ENCODE results near the gene TBC1D22A. TPM values are rescaled to one million over a fixed set of nuclear protein-coding genes. Genes with fewer than 3 reads are reported as not detected.
A peak's percentile ranks its signal among the peaks of the same experiment; 100 is the strongest.
"Not testable (repeated sequence)": the region's sequence is repeated elsewhere in the genome, so short reads cannot be mapped to it uniquely, and the experiment has no call there.

TBC1D22A gene
- total RNA-seq, 3 donors from 2014 or later: 29.8 to 31.1 (median 29.9) TPM

- no peak for DNase-seq
- Mint-ChIP-seq H3K9me3 (no peaks in the 10 kb centered on the region), H3K4me1 (ENCODE audit: low read depth) (peaks cover 7% of the 10 kb centered on the region), H3K27me3 (ENCODE audit: low read depth) (no peaks in the 10 kb centered on the region), H3K4me3 (no peak overlapping the region), H3K36me3 (ENCODE audit: insufficient read depth) (peaks cover 10% of the 10 kb centered on the region)
- no peak for ATAC-seq
Measured at GRCh38 chr22:47105085-47105484, 342.6 kb downstream of the TBC1D22A start.

- Mint-ChIP-seq H3K4me3 (no peak overlapping the region), H3K4me1 (ENCODE audit: low read depth) (peaks cover 7% of the 10 kb centered on the region), H3K36me3 (ENCODE audit: insufficient read depth) (peaks cover 12% of the 10 kb centered on the region), H3K9me3 (no peaks in the 10 kb centered on the region), H3K27me3 (ENCODE audit: low read depth) (no peaks in the 10 kb centered on the region)
- ATAC-seq (no peak), DNase-seq (no peak)
Measured at GRCh38 chr22:47106806-47107205, 344.4 kb downstream of the TBC1D22A start.

- ATAC-seq (peak in 1 of 2 donors; percentile 52), DNase-seq (no peak)
- no peaks in the 10 kb centered on the region for H3K9me3 Mint-ChIP-seq
- H3K4me1 Mint-ChIP-seq (ENCODE audit: low read depth): peaks cover 7% of the 10 kb centered on the region
- H3K27me3 Mint-ChIP-seq (ENCODE audit: low read depth): no peaks in the 10 kb centered on the region
- H3K4me3 Mint-ChIP-seq: no peak overlapping the region
- peaks cover 12% of the 10 kb centered on the region for H3K36me3 Mint-ChIP-seq (ENCODE audit: insufficient read depth)
Measured at GRCh38 chr22:47107431-47107830, 345.0 kb downstream of the TBC1D22A start.

GRCh38 chr22:47110817-47111443, 348.5 kb downstream of the TBC1D22A start:
- Mint-ChIP-seq H3K9me3 (no peaks in the 10 kb centered on the region), H3K36me3 (ENCODE audit: insufficient read depth) (peaks cover 12% of the 10 kb centered on the region), H3K4me3 (no peak overlapping the region), H3K27me3 (ENCODE audit: low read depth) (no peaks in the 10 kb centered on the region), H3K4me1 (ENCODE audit: low read depth) (peaks cover 7% of the 10 kb centered on the region)
- DNase-seq (no peak), ATAC-seq (no peak)

GRCh38 chr22:47111626-47112581, 349.5 kb downstream of the TBC1D22A start:
- Mint-ChIP-seq H3K4me3 (no peak overlapping the region), H3K27me3 (ENCODE audit: low read depth) (no peaks in the 10 kb centered on the region), H3K9me3 (no peaks in the 10 kb centered on the region), H3K4me1 (ENCODE audit: low read depth) (peaks cover 5% of the 10 kb centered on the region), H3K36me3 (ENCODE audit: insufficient read depth) (peaks cover 13% of the 10 kb centered on the region)
- DNase-seq: no peak
- no peak for ATAC-seq

- no peaks in the 10 kb centered on the region for H3K4me1 Mint-ChIP-seq (ENCODE audit: low read depth)
- DNase-seq (no peak), ATAC-seq (no peak)
- H3K27me3 Mint-ChIP-seq (ENCODE audit: low read depth): no peaks in the 10 kb centered on the region
- peaks cover 16% of the 10 kb centered on the region for H3K36me3 Mint-ChIP-seq (ENCODE audit: insufficient read depth)
- H3K9me3 Mint-ChIP-seq: no peaks in the 10 kb centered on the region
- H3K4me3 Mint-ChIP-seq: no peak overlapping the region
Measured at GRCh38 chr22:47112582-47112965, 350.1 kb downstream of the TBC1D22A start.

- no peaks in the 10 kb centered on the region for H3K27me3 Mint-ChIP-seq (ENCODE audit: low read depth)
- H3K4me3 Mint-ChIP-seq: no peak overlapping the region
- H3K4me1 Mint-ChIP-seq (ENCODE audit: low read depth): no peaks in the 10 kb centered on the region
- no peak for ATAC-seq
- H3K9me3 Mint-ChIP-seq: no peaks in the 10 kb centered on the region
- peaks cover 16% of the 10 kb centered on the region for H3K36me3 Mint-ChIP-seq (ENCODE audit: insufficient read depth)
- DNase-seq: no peak
Measured at GRCh38 chr22:47112994-47113852, 350.8 kb downstream of the TBC1D22A start.

- DNase-seq (no peak), ATAC-seq (no peak)
- peaks cover 16% of the 10 kb centered on the region for H3K36me3 Mint-ChIP-seq (ENCODE audit: insufficient read depth)
- no peaks in the 10 kb centered on the region for H3K27me3 Mint-ChIP-seq (ENCODE audit: low read depth)
- no peaks in the 10 kb centered on the region for H3K4me1 Mint-ChIP-seq (ENCODE audit: low read depth)
- H3K9me3 Mint-ChIP-seq: no peaks in the 10 kb centered on the region
- H3K4me3 Mint-ChIP-seq: no peak overlapping the region
Measured at GRCh38 chr22:47113853-47114415, 351.5 kb downstream of the TBC1D22A start.

- H3K4me3 Mint-ChIP-seq: no peak overlapping the region
- H3K4me1 Mint-ChIP-seq (ENCODE audit: low read depth): no peaks in the 10 kb centered on the region
- ATAC-seq (no peak), DNase-seq (no peak)
- H3K36me3 Mint-ChIP-seq (ENCODE audit: insufficient read depth): peaks cover 16% of the 10 kb centered on the region
- no peaks in the 10 kb centered on the region for H3K9me3 Mint-ChIP-seq
- H3K27me3 Mint-ChIP-seq (ENCODE audit: low read depth): no peaks in the 10 kb centered on the region
Measured at GRCh38 chr22:47114813-47115517, 352.5 kb downstream of the TBC1D22A start.

GRCh38 chr22:47115518-47115890, 353.1 kb downstream of the TBC1D22A start:
- H3K9me3 Mint-ChIP-seq: no peaks in the 10 kb centered on the region
- no peaks in the 10 kb centered on the region for H3K27me3 Mint-ChIP-seq (ENCODE audit: low read depth)
- peaks cover 14% of the 10 kb centered on the region for H3K36me3 Mint-ChIP-seq (ENCODE audit: insufficient read depth)
- no peak for DNase-seq
- no peak overlapping the region for H3K4me3 Mint-ChIP-seq
- ATAC-seq: no peak
- H3K4me1 Mint-ChIP-seq (ENCODE audit: low read depth): no peaks in the 10 kb centered on the region

GRCh38 chr22:47115921-47116320, 353.5 kb downstream of the TBC1D22A start:
- H3K36me3 Mint-ChIP-seq (ENCODE audit: insufficient read depth): peaks cover 11% of the 10 kb centered on the region
- DNase-seq (no peak), ATAC-seq (no peak)
- no peak overlapping the region for H3K4me3 Mint-ChIP-seq
- no peaks in the 10 kb centered on the region for H3K4me1 Mint-ChIP-seq (ENCODE audit: low read depth)
- no peaks in the 10 kb centered on the region for H3K27me3 Mint-ChIP-seq (ENCODE audit: low read depth)
- no peaks in the 10 kb centered on the region for H3K9me3 Mint-ChIP-seq

- no peak overlapping the region for H3K4me3 Mint-ChIP-seq
- H3K9me3 Mint-ChIP-seq: no peaks in the 10 kb centered on the region
- peaks cover 5% of the 10 kb centered on the region for H3K36me3 Mint-ChIP-seq (ENCODE audit: insufficient read depth)
- H3K4me1 Mint-ChIP-seq (ENCODE audit: low read depth): no peaks in the 10 kb centered on the region
- no peak for ATAC-seq
- no peak for DNase-seq
- no peaks in the 10 kb centered on the region for H3K27me3 Mint-ChIP-seq (ENCODE audit: low read depth)
Measured at GRCh38 chr22:47116426-47117341, 354.2 kb downstream of the TBC1D22A start.

- ATAC-seq; H3K4me3 Mint-ChIP-seq; H3K36me3 Mint-ChIP-seq (ENCODE audit: insufficient read depth); H3K9me3 Mint-ChIP-seq; DNase-seq; H3K27me3 Mint-ChIP-seq (ENCODE audit: low read depth); H3K4me1 Mint-ChIP-seq (ENCODE audit: low read depth): not testable (repeated sequence)
Measured at GRCh38 chr22:47117442-47117841, 355.0 kb downstream of the TBC1D22A start.

All from activated T-cell treated with anti-CD3 and anti-CD28 coated beads, Interleukin-2, amount 50 U/mL, for 4 hours (primary cell).